Mononuclear cell (primary cell): ENCODE data around the gene PPP1R37. TPM values are rescaled to one million over a fixed set of nuclear protein-coding genes. Genes with fewer than 3 reads are reported as not detected.
"Not testable (repeated sequence)": the region's sequence is repeated elsewhere in the genome, so short reads cannot be mapped to it uniquely, and the experiment has no call there.

Experiments
- H3K27me3 ChIP-seq: 2 replicates; pipeline ENCODE4 v1.6.0; 2011; ENCODE audit warnings: low read length, control low read depth; ENCODE audit not compliant: insufficient read depth
- H3K4me1 ChIP-seq: 2 replicates; pipeline ENCODE4 v1.5.1; 2011; ENCODE audit warnings: mild to moderate bottlenecking, low read length, control low read depth; ENCODE audit not compliant: insufficient read depth
- H3K4me3 ChIP-seq: 2 replicates; pipeline ENCODE4 v1.5.1; 2011; ENCODE audit warnings: mild to moderate bottlenecking, low read length, moderate library complexity
- H3K9me3 ChIP-seq: 2 replicates; pipeline ENCODE4 v1.5.1; 2011; ENCODE audit warnings: low read depth, mild to moderate bottlenecking, control low read depth, low read length
- total RNA-seq: library from RNA; depleted of rRNA; stranded (reverse); fragments of >200 nt; gene quantifications from one replicate; pipeline ENCODE4 v1.2.3, GENCODE V29; 2012

PPP1R37 gene
- total RNA-seq, 1 donor: 14.0 TPM

GRCh38 chr19:45098521-45099466, 5.8 kb downstream of the PPP1R37 start:
- H3K4me1 ChIP-seq: peaks cover 52% of the 10 kb centered on the region

GRCh38 chr19:45099467-45100191, 6.7 kb downstream of the PPP1R37 start:
- no peaks in the 10 kb centered on the region for H3K27me3 ChIP-seq
- H3K4me1 ChIP-seq: peaks cover 52% of the 10 kb centered on the region
- no peaks in the 10 kb centered on the region for H3K9me3 ChIP-seq
- no peak overlapping the region for H3K4me3 ChIP-seq

More at GRCh38 chr19:45098521-45099466, 5.8 kb downstream of the PPP1R37 start:
- Histone ChIP-seq H3K27me3 (no peaks in the 10 kb centered on the region), H3K9me3 (no peaks in the 10 kb centered on the region), H3K4me3 (no peak overlapping the region)

- Histone ChIP-seq H3K27me3 (no peaks in the 10 kb centered on the region), H3K4me1 (peaks cover 52% of the 10 kb centered on the region), H3K4me3 (no peak overlapping the region), H3K9me3 (no peaks in the 10 kb centered on the region)
Observed at GRCh38 chr19:45100201-45100600, 7.2 kb downstream of the PPP1R37 start.

- no peaks in the 10 kb centered on the region for H3K27me3 ChIP-seq
- no peak overlapping the region for H3K4me3 ChIP-seq
- H3K9me3 ChIP-seq: no peaks in the 10 kb centered on the region
- H3K4me1 ChIP-seq: peaks cover 45% of the 10 kb centered on the region
Observed at GRCh38 chr19:45100846-45101252, 7.9 kb downstream of the PPP1R37 start.

- Histone ChIP-seq H3K4me3 (no peak overlapping the region), H3K9me3 (no peaks in the 10 kb centered on the region), H3K4me1 (peaks cover 42% of the 10 kb centered on the region), H3K27me3 (no peaks in the 10 kb centered on the region)
Observed at GRCh38 chr19:45101806-45102205, 8.8 kb downstream of the PPP1R37 start.

GRCh38 chr19:45102481-45102880, 9.5 kb downstream of the PPP1R37 start:
- Histone ChIP-seq H3K4me3 (no peak overlapping the region), H3K4me1 (peaks cover 35% of the 10 kb centered on the region), H3K27me3 (no peaks in the 10 kb centered on the region), H3K9me3 (no peaks in the 10 kb centered on the region)

GRCh38 chr19:45103156-45103507, 10.2 kb downstream of the PPP1R37 start:
- H3K4me3 ChIP-seq: peak overlapping the region; percentile 16
- peaks cover 35% of the 10 kb centered on the region for H3K4me1 ChIP-seq
- H3K27me3 ChIP-seq: no peaks in the 10 kb centered on the region

GRCh38 chr19:45103508-45104319, 10.7 kb downstream of the PPP1R37 start:
- peaks cover 30% of the 10 kb centered on the region for H3K4me1 ChIP-seq
- peak overlapping the region; percentile 16 for H3K4me3 ChIP-seq
- H3K27me3 ChIP-seq: no peaks in the 10 kb centered on the region
- no peaks in the 10 kb centered on the region for H3K9me3 ChIP-seq

More at GRCh38 chr19:45103156-45103507, 10.2 kb downstream of the PPP1R37 start:
- H3K9me3 ChIP-seq: no peaks in the 10 kb centered on the region

GRCh38 chr19:45104658-45105349, 11.8 kb downstream of the PPP1R37 start:
- no peaks in the 10 kb centered on the region for H3K9me3 ChIP-seq
- no peak overlapping the region for H3K4me3 ChIP-seq
- H3K4me1 ChIP-seq: peaks cover 30% of the 10 kb centered on the region
- no peaks in the 10 kb centered on the region for H3K27me3 ChIP-seq

GRCh38 chr19:45106363-45106762, 13.4 kb downstream of the PPP1R37 start:
- not testable (repeated sequence) for H3K27me3 ChIP-seq, H3K4me3 ChIP-seq
- peaks cover 35% of the 10 kb centered on the region for H3K4me1 ChIP-seq

GRCh38 chr19:45107621-45108150, 14.7 kb downstream of the PPP1R37 start:
- H3K9me3 ChIP-seq: no peaks in the 10 kb centered on the region
- H3K4me1 ChIP-seq: peaks cover 27% of the 10 kb centered on the region
- H3K27me3 ChIP-seq: no peaks in the 10 kb centered on the region
- H3K4me3 ChIP-seq: no peak overlapping the region

More at GRCh38 chr19:45106363-45106762, 13.4 kb downstream of the PPP1R37 start:
- not testable (repeated sequence) for H3K9me3 ChIP-seq

GRCh38 chr19:45110851-45111266, 17.9 kb downstream of the PPP1R37 start:
- Histone ChIP-seq H3K27me3 (no peaks in the 10 kb centered on the region), H3K9me3 (no peaks in the 10 kb centered on the region), H3K4me3 (no peak overlapping the region), H3K4me1 (peaks cover 14% of the 10 kb centered on the region)

GRCh38 chr19:45112111-45112827, 19.3 kb downstream of the PPP1R37 start:
- Histone ChIP-seq H3K4me3 (no peak overlapping the region), H3K27me3 (no peaks in the 10 kb centered on the region), H3K9me3 (no peaks in the 10 kb centered on the region), H3K4me1 (peaks cover 28% of the 10 kb centered on the region)
